Measurements from ENCODE around the gene IGSF22.

IGSF22 gene

GRCh38 chr11:18723991-18724390, 2.0 kb downstream of the IGSF22 start:
- TF ChIP-seq FOXP2 (optimal IDR thresholded peaks at IDR 0.05; ENCODE audit: borderline replicate concordance, extremely low read depth, extremely low read length, insufficient read depth) (no peak), REST (IDR thresholded peaks at IDR 0.05; ENCODE audit: insufficient read depth in 1 of 2, low read depth in 2 of 2, low read length in 2 of 2) (no peak), POLR2AphosphoS5 (IDR thresholded peaks at IDR 0.05; ENCODE audit: low read depth, low read length) (no peak), SIN3A (IDR thresholded peaks at IDR 0.05; ENCODE audit: borderline replicate concordance, insufficient read depth, low read length) (no peak), TAF1 (IDR thresholded peaks at IDR 0.05; ENCODE audit: borderline replicate concordance, insufficient read depth, low read length) (no peak)

GRCh38 chr11:18722293-18722637, 3.7 kb downstream of the IGSF22 start:
- TF ChIP-seq SIN3A (IDR thresholded peaks at IDR 0.05; ENCODE audit: borderline replicate concordance, insufficient read depth, low read length): no peak

- TF ChIP-seq POLR2AphosphoS5 (IDR thresholded peaks at IDR 0.05; ENCODE audit: low read depth, low read length) (no peak), SIN3A (IDR thresholded peaks at IDR 0.05; ENCODE audit: borderline replicate concordance, insufficient read depth, low read length) (no peak), REST (IDR thresholded peaks at IDR 0.05; ENCODE audit: insufficient read depth in 1 of 2, low read depth in 2 of 2, low read length in 2 of 2) (no peak), TAF1 (IDR thresholded peaks at IDR 0.05; ENCODE audit: borderline replicate concordance, insufficient read depth, low read length) (no peak), FOXP2 (optimal IDR thresholded peaks at IDR 0.05; ENCODE audit: borderline replicate concordance, extremely low read depth, extremely low read length, insufficient read depth) (no peak)
Observed at GRCh38 chr11:18721561-18722292, 4.3 kb downstream of the IGSF22 start.

- TF ChIP-seq POLR2AphosphoS5 (IDR thresholded peaks at IDR 0.05; ENCODE audit: low read depth, low read length): no peak
- TF ChIP-seq SIN3A (IDR thresholded peaks at IDR 0.05; ENCODE audit: borderline replicate concordance, insufficient read depth, low read length): no peak
- TF ChIP-seq REST (IDR thresholded peaks at IDR 0.05; ENCODE audit: insufficient read depth in 1 of 2, low read depth in 2 of 2, low read length in 2 of 2): no peak
- no peak for TF ChIP-seq TAF1 (IDR thresholded peaks at IDR 0.05; ENCODE audit: borderline replicate concordance, insufficient read depth, low read length)
- TF ChIP-seq FOXP2 (optimal IDR thresholded peaks at IDR 0.05; ENCODE audit: borderline replicate concordance, extremely low read depth, extremely low read length, insufficient read depth): no peak
Observed at GRCh38 chr11:18720808-18721560, 5.0 kb downstream of the IGSF22 start.

- no peak for TF ChIP-seq POLR2AphosphoS5 (IDR thresholded peaks at IDR 0.05; ENCODE audit: low read depth, low read length)
- TF ChIP-seq FOXP2 (optimal IDR thresholded peaks at IDR 0.05; ENCODE audit: borderline replicate concordance, extremely low read depth, extremely low read length, insufficient read depth): no peak
- no peak for TF ChIP-seq SIN3A (IDR thresholded peaks at IDR 0.05; ENCODE audit: borderline replicate concordance, insufficient read depth, low read length)
- no peak for TF ChIP-seq TAF1 (IDR thresholded peaks at IDR 0.05; ENCODE audit: borderline replicate concordance, insufficient read depth, low read length)
- TF ChIP-seq REST (IDR thresholded peaks at IDR 0.05; ENCODE audit: insufficient read depth in 1 of 2, low read depth in 2 of 2, low read length in 2 of 2): no peak
Observed at GRCh38 chr11:18720091-18720807, 5.7 kb downstream of the IGSF22 start.
